H1 (cell line): ENCODE data around the gene ZRANB3. TPM values are rescaled to one million over a fixed set of nuclear protein-coding genes. Genes with fewer than 3 reads are reported as not detected.

Experiments used
- CHD2 ChIP-seq: IDR thresholded peaks from 2 replicates; pipeline ENCODE4 v1.6.1; 2012; ENCODE audit warnings: low read length, improper control_type of control experiment
- E2F6 ChIP-seq: IDR thresholded peaks from 2 replicates; pipeline ENCODE4 v1.6.1; 2012; ENCODE audit warnings: inconsistent platforms
- EZH2 ChIP-seq: fragments of 200-600 bp; sonication (generic); IDR thresholded peaks from 2 replicates; pipeline ENCODE4 v1.7.1; 2012; ENCODE audit warnings: low read depth, mild to moderate bottlenecking, moderate library complexity, low read length, inconsistent platforms; ENCODE audit not compliant: severe bottlenecking
- KDM4A ChIP-seq: IDR thresholded peaks from one replicate; pipeline ENCODE4 v1.7.1; 2012; ENCODE audit warnings: low read depth, mild to moderate bottlenecking, moderate library complexity, low read length, inconsistent platforms; ENCODE audit not compliant: severe bottlenecking
- PHF8 ChIP-seq: fragments of 200-600 bp; sonication (generic); conservative IDR thresholded peaks from 2 replicates; pipeline ENCODE4 v1.7.1; 2012; ENCODE audit warnings: low read depth, mild to moderate bottlenecking, inconsistent platforms, low read length, moderate library complexity
- SIN3A ChIP-seq, 2 experiments: IDR thresholded peaks in 1 of 2; conservative IDR thresholded peaks in 1 of 2; 2 replicates each; pipeline ENCODE4 v1.6.1; 2011 to 2012; ENCODE audit warnings: low read length in 2 of 2, improper control_type of control experiment in 1 of 2, low read depth in 1 of 2, mild to moderate bottlenecking in 1 of 2
- SIRT6 ChIP-seq: IDR thresholded peaks from one replicate; pipeline ENCODE4 v1.7.1; 2012; ENCODE audit warnings: low read length, inconsistent platforms
- TEAD4 ChIP-seq: IDR thresholded peaks from 2 replicates; pipeline ENCODE4 v1.6.1; 2012; ENCODE audit warnings: low read depth, low read length, inconsistent platforms, mixed read lengths
- polyA plus RNA-seq, 7 experiments: library from polyadenylated mRNA; depleted of rRNA in 3 of 7; stranded (reverse) in 5 of 7; unstranded in 2 of 7; fragments of >200 nt in 5 of 7; fragments of 200-250 nt in 2 of 7; gene quantifications; 1 replicate in 5 of 7; 2 replicates in 1 of 7; 4 replicates in 1 of 7; pipeline versions ENCODE4 v1.2.1 to v1.2.3, GENCODE V29; 2011 to 2013; ENCODE audit warnings: missing spikeins in 2 of 7, mixed read lengths in 2 of 7
- total RNA-seq: library from RNA; stranded (reverse); fragmentation: NEBNext Ultra II Directional; extraction: Animal tissue kit (Norgen Biotek cat#: 25700); gene quantifications from 2 replicates; pipeline ENCODE4 v1.2.1, GENCODE V29; 2021
- TF ChIP-seq, protein P1 (sequence below): fragments of 300-600 bp; sonication (generic); IDR thresholded peaks from 2 replicates; pipeline ENCODE4 v1.7.1; 2012; ENCODE audit warnings: low read length, moderate library complexity, mild to moderate bottlenecking, inconsistent platforms; ENCODE audit not compliant: insufficient replicate concordance

The ZRANB3 gene
- total and polyA plus RNA-seq, 2 of the 8 experiments (the other 6 are each of a cell fraction or from before 2014, with no cell fraction given): 4.5 to 19.3 TPM

DNA sequence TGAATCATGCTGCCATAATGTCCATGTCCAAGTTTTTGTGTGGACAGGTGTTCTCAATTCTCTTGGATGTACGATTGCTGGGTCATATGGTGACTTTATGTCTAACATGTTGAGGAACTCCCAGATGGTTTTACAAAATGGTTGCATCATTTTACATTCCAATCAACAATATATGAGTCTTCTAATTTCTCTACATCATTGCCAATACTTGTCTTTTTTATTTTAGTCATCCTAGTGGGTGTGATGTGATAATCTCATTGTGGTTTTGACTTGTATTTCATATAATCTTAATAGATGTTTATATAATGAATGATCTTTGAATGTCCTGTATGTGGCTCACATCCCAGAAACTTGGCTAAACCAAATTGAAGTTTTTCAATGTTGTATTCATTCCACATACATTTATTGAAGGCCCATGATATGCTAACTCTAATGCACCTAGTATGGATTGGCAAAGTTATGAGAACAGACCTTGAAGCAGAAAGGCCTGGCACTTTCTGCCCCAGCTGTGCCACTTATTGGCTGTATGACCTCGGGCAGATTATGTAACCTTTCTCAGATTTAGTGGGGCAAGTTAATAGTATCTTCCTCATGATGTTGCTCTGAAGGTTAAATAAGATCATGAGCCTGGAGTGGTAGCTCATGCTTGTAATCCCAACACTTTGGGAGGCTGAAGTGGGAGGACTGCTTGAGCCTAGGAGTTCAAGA lies 273.5 kb downstream of the ZRANB3 start (continued):
- TF ChIP-seq, protein P1, sequence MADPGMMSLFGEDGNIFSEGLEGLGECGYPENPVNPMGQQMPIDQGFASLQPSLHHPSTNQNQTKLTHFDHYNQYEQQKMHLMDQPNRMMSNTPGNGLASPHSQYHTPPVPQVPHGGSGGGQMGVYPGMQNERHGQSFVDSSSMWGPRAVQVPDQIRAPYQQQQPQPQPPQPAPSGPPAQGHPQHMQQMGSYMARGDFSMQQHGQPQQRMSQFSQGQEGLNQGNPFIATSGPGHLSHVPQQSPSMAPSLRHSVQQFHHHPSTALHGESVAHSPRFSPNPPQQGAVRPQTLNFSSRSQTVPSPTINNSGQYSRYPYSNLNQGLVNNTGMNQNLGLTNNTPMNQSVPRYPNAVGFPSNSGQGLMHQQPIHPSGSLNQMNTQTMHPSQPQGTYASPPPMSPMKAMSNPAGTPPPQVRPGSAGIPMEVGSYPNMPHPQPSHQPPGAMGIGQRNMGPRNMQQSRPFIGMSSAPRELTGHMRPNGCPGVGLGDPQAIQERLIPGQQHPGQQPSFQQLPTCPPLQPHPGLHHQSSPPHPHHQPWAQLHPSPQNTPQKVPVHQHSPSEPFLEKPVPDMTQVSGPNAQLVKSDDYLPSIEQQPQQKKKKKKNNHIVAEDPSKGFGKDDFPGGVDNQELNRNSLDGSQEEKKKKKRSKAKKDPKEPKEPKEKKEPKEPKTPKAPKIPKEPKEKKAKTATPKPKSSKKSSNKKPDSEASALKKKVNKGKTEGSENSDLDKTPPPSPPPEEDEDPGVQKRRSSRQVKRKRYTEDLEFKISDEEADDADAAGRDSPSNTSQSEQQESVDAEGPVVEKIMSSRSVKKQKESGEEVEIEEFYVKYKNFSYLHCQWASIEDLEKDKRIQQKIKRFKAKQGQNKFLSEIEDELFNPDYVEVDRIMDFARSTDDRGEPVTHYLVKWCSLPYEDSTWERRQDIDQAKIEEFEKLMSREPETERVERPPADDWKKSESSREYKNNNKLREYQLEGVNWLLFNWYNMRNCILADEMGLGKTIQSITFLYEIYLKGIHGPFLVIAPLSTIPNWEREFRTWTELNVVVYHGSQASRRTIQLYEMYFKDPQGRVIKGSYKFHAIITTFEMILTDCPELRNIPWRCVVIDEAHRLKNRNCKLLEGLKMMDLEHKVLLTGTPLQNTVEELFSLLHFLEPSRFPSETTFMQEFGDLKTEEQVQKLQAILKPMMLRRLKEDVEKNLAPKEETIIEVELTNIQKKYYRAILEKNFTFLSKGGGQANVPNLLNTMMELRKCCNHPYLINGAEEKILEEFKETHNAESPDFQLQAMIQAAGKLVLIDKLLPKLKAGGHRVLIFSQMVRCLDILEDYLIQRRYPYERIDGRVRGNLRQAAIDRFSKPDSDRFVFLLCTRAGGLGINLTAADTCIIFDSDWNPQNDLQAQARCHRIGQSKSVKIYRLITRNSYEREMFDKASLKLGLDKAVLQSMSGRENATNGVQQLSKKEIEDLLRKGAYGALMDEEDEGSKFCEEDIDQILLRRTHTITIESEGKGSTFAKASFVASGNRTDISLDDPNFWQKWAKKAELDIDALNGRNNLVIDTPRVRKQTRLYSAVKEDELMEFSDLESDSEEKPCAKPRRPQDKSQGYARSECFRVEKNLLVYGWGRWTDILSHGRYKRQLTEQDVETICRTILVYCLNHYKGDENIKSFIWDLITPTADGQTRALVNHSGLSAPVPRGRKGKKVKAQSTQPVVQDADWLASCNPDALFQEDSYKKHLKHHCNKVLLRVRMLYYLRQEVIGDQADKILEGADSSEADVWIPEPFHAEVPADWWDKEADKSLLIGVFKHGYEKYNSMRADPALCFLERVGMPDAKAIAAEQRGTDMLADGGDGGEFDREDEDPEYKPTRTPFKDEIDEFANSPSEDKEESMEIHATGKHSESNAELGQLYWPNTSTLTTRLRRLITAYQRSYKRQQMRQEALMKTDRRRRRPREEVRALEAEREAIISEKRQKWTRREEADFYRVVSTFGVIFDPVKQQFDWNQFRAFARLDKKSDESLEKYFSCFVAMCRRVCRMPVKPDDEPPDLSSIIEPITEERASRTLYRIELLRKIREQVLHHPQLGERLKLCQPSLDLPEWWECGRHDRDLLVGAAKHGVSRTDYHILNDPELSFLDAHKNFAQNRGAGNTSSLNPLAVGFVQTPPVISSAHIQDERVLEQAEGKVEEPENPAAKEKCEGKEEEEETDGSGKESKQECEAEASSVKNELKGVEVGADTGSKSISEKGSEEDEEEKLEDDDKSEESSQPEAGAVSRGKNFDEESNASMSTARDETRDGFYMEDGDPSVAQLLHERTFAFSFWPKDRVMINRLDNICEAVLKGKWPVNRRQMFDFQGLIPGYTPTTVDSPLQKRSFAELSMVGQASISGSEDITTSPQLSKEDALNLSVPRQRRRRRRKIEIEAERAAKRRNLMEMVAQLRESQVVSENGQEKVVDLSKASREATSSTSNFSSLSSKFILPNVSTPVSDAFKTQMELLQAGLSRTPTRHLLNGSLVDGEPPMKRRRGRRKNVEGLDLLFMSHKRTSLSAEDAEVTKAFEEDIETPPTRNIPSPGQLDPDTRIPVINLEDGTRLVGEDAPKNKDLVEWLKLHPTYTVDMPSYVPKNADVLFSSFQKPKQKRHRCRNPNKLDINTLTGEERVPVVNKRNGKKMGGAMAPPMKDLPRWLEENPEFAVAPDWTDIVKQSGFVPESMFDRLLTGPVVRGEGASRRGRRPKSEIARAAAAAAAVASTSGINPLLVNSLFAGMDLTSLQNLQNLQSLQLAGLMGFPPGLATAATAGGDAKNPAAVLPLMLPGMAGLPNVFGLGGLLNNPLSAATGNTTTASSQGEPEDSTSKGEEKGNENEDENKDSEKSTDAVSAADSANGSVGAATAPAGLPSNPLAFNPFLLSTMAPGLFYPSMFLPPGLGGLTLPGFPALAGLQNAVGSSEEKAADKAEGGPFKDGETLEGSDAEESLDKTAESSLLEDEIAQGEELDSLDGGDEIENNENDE: no peak
- TF ChIP-seq PHF8 (no peak), SIRT6 (no peak), CHD2 (no peak), EZH2 (no peak), SIN3A (conservative IDR thresholded peaks at IDR 0.05 in 1 of 2, IDR thresholded peaks at IDR 0.05 in 1 of 2; ENCODE audit: low read depth in 1 of 2, low read length in 2 of 2) (no peak), KDM4A (no peak), E2F6 (no peak), TEAD4 (no peak)
